WTC11 (cell line): Measurements from ENCODE around the gene SPESP1. TPM values are rescaled to one million over a fixed set of nuclear protein-coding genes. Genes with fewer than 3 reads are reported as not detected.

ENCODE experiments used
- ATAC-seq: fragments of 200-7000 bp; cut with Tn5 transposase; 2 replicates; pipeline ENCODE4 v1.10.0; 2021; ENCODE audit warnings: mild to moderate bottlenecking, moderate library complexity
- CTCF ChIA-PET: fragments of 300-600 bp; sonication (Branson Sonifier 250); formaldehyde crosslinking; loops from one replicate; lab custom pipeline; 2021; ENCODE audit warnings: antibody characterized with exemption; lab: Charles Lee
- POLR2A ChIA-PET: fragments of 350-600 bp; sonication (Branson Sonifier 250); formaldehyde crosslinking; loops from one replicate; lab custom pipeline; 2021; ENCODE audit warnings: antibody characterized with exemption; lab: Charles Lee
- DNase-seq: peaks from one replicate; pipeline ENCODE4 v3.0.0; 2021; ENCODE audit warnings: low spot score
- H3K27ac Mint-ChIP-seq: 2 replicates; pipeline ENCODE4 v1.8.0; 2021; ENCODE audit warnings: mixed read lengths
- H3K27me3 Mint-ChIP-seq: 2 replicates; pipeline ENCODE4 v1.8.0; 2021; ENCODE audit warnings: low read depth, mild to moderate bottlenecking, moderate library complexity, mixed read lengths
- H3K36me3 Mint-ChIP-seq: 2 replicates; pipeline ENCODE4 v1.8.0; 2021; ENCODE audit warnings: mixed read lengths
- H3K4me1 Mint-ChIP-seq: 2 replicates; pipeline ENCODE4 v1.8.0; 2022; ENCODE audit warnings: mixed read lengths
- H3K4me3 Mint-ChIP-seq: 2 replicates; pipeline ENCODE4 v1.8.0; 2021; ENCODE audit warnings: mild to moderate bottlenecking, moderate library complexity, mixed read lengths
- H3K9me3 Mint-ChIP-seq: 2 replicates; pipeline ENCODE4 v1.8.0; 2021; ENCODE audit warnings: mixed read lengths
- ESRRA ChIP-seq: sonication (generic); formaldehyde crosslinking; IDR thresholded peaks from 2 replicates; pipeline ENCODE4 v1.8.1; 2022; ENCODE audit warnings: mild to moderate bottlenecking, missing genetic modification reagents, borderline replicate concordance
- FOXJ3 ChIP-seq: sonication (generic); formaldehyde crosslinking; IDR thresholded peaks from 2 replicates; pipeline ENCODE4 v1.9.0; 2021; ENCODE audit warnings: missing genetic modification reagents, mild to moderate bottlenecking, borderline replicate concordance
- FOXP4 ChIP-seq: sonication (generic); formaldehyde crosslinking; IDR thresholded peaks from 2 replicates; pipeline ENCODE4 v1.8.0; 2022; ENCODE audit warnings: mild to moderate bottlenecking, missing genetic modification reagents
- MXD4 ChIP-seq: fragments of 250-450 bp; sonication (Bioruptor Pico); IDR thresholded peaks from 2 replicates; pipeline ENCODE4 v1.8.0; 2021; ENCODE audit warnings: mild to moderate bottlenecking, moderate library complexity, borderline replicate concordance
- MYBL2 ChIP-seq: sonication (generic); formaldehyde crosslinking; IDR thresholded peaks from 2 replicates; pipeline ENCODE4 v1.8.1; 2023; ENCODE audit warnings: mild to moderate bottlenecking, moderate library complexity, missing genetic modification reagents
- NR3C1 ChIP-seq: sonication (generic); formaldehyde crosslinking; conservative IDR thresholded peaks from 2 replicates; pipeline ENCODE4 v1.8.1; 2023; ENCODE audit warnings: low read depth, mild to moderate bottlenecking, missing genetic modification reagents
- OVOL2 ChIP-seq: fragments of 250-450 bp; sonication (Bioruptor Pico); IDR thresholded peaks from 2 replicates; pipeline ENCODE4 v1.9.0; 2021; ENCODE audit warnings: mild to moderate bottlenecking, borderline replicate concordance
- PRDM15 ChIP-seq: sonication (generic); formaldehyde crosslinking; IDR thresholded peaks from 2 replicates; pipeline ENCODE4 v1.8.0; 2022; ENCODE audit warnings: missing genetic modification reagents
- RELA ChIP-seq: sonication (generic); formaldehyde crosslinking; IDR thresholded peaks from 2 replicates; pipeline ENCODE4 v1.8.1; 2022; ENCODE audit warnings: missing genetic modification reagents, mild to moderate bottlenecking, borderline replicate concordance
- STAT6 ChIP-seq: sonication (generic); formaldehyde crosslinking; conservative IDR thresholded peaks from 2 replicates; pipeline ENCODE4 v1.8.1; 2023; ENCODE audit warnings: mild to moderate bottlenecking, low read depth, missing genetic modification reagents, moderate library complexity
- USF2 ChIP-seq: sonication (generic); formaldehyde crosslinking; IDR thresholded peaks from 2 replicates; pipeline ENCODE4 v1.8.1; 2023; ENCODE audit warnings: mild to moderate bottlenecking, missing genetic modification reagents, moderate library complexity
- ZNF396 ChIP-seq: fragments of 250-450 bp; sonication (Bioruptor Pico); IDR thresholded peaks from 2 replicates; pipeline ENCODE4 v1.8.0; 2021; ENCODE audit warnings: mild to moderate bottlenecking, moderate library complexity, borderline replicate concordance
- ZNF425 ChIP-seq: fragments of 250-450 bp; sonication (Bioruptor Pico); conservative IDR thresholded peaks from 2 replicates; pipeline ENCODE4 v1.9.0; 2021; ENCODE audit warnings: mild to moderate bottlenecking
- ZNF532 ChIP-seq: fragments of 250-450 bp; sonication (Bioruptor Pico); IDR thresholded peaks from 2 replicates; pipeline ENCODE4 v1.9.0; 2021; ENCODE audit warnings: mild to moderate bottlenecking, borderline replicate concordance
- total RNA-seq: library from RNA; stranded (reverse); gene quantifications from 3 replicates; pipeline ENCODE4 v1.2.3, GENCODE V29; 2021

The SPESP1 gene
- total RNA-seq, 1 experiment from 2014 or later = not detected

GRCh38 chr15:68966996-68967395 lies 36.7 kb downstream of the SPESP1 start:
- no peak for ATAC-seq
- CTCF ChIA-PET = no interaction called here
- H3K9me3 Mint-ChIP-seq = peaks cover 59% of the 10 kb centered on the region

GRCh38 chr15:68967948-68968347 lies 37.6 kb downstream of the SPESP1 start:
- Mint-ChIP-seq H3K4me1 (no peaks in the 10 kb centered on the region), H3K4me3 (no peak overlapping the region), H3K27ac (no peak overlapping the region), H3K9me3 (peaks cover 51% of the 10 kb centered on the region), H3K27me3 (peaks cover 18% of the 10 kb centered on the region), H3K36me3 (peaks cover 26% of the 10 kb centered on the region)
- ATAC-seq (no peak), DNase-seq (no peak)
- CTCF ChIA-PET = no interaction called here
- POLR2A ChIA-PET = no interaction called here
- no peak for TF ChIP-seq RELA (CRISPR knock-in tag)
- no peak for TF ChIP-seq MYBL2 (CRISPR knock-in tag)
- no peak for TF ChIP-seq PRDM15 (CRISPR knock-in tag)
- no peak for TF ChIP-seq ZNF532
- TF ChIP-seq FOXP4 (CRISPR knock-in tag) = no peak
- no peak for TF ChIP-seq ZNF425 (CRISPR knock-in tag)
- no peak for TF ChIP-seq STAT6 (CRISPR knock-in tag)
- TF ChIP-seq OVOL2 (CRISPR knock-in tag) = no peak
- TF ChIP-seq FOXJ3 (CRISPR knock-in tag) = no peak
- no peak for TF ChIP-seq ZNF396

More at GRCh38 chr15:68966996-68967395, 36.7 kb downstream of the SPESP1 start:
- POLR2A ChIA-PET = no interaction called here
- Mint-ChIP-seq H3K27ac (no peak overlapping the region), H3K4me1 (no peaks in the 10 kb centered on the region), H3K4me3 (no peak overlapping the region), H3K36me3 (peaks cover 26% of the 10 kb centered on the region), H3K27me3 (peaks cover 18% of the 10 kb centered on the region)
- DNase-seq = no peak
- no peak for TF ChIP-seq NR3C1 (CRISPR knock-in tag)
- no peak for TF ChIP-seq ESRRA
- no peak for TF ChIP-seq USF2 (CRISPR knock-in tag)
- TF ChIP-seq MXD4 (CRISPR knock-in tag) = no peak
